GM15510 (cell line): Measurements from ENCODE around the gene FBXO7.

Source experiments
- POLR2A ChIP-seq: IDR thresholded peaks from 3 replicates; pipeline ENCODE4 v1.6.1; 2011; ENCODE audit warnings: borderline replicate concordance; ENCODE audit not compliant: insufficient read length; ENCODE audit errors: extremely low read depth

The FBXO7 gene

GRCh38 chr22:32548039-32548438 lies 73.4 kb downstream of the FBXO7 start:
- TF ChIP-seq POLR2A = no peak
